H9 (cell line): ENCODE data around the gene WFIKKN1. TPM values are rescaled to one million over a fixed set of nuclear protein-coding genes. Genes with fewer than 3 reads are reported as not detected.

Experiments used
- DNase-seq: peaks from one replicate; pipeline ENCODE4 v3.0.0-alpha.2; 2017
- H2AFZ ChIP-seq: one replicate; pipeline ENCODE4 v1.6.1; 2013; ENCODE audit warnings: mild to moderate bottlenecking, low read length, control low read depth, moderate library complexity
- H2AK5ac ChIP-seq: 2 replicates; pipeline ENCODE4 v1.6.1; 2013; ENCODE audit warnings: low read length, control low read depth, mixed read lengths; ENCODE audit not compliant: insufficient read length
- H2BK120ac ChIP-seq: one replicate; pipeline ENCODE4 v1.6.1; 2013; ENCODE audit warnings: low read depth, mild to moderate bottlenecking, low read length, control low read depth, inconsistent platforms; ENCODE audit not compliant: poor library complexity, severe bottlenecking
- H2BK12ac ChIP-seq: 2 replicates; pipeline ENCODE4 v1.6.1; 2013; ENCODE audit warnings: low read length, control low read depth, mixed read lengths, low read depth; ENCODE audit not compliant: insufficient read length
- H2BK15ac ChIP-seq: 2 replicates; pipeline ENCODE4 v1.6.1; 2013; ENCODE audit warnings: low read depth, low read length, control low read depth
- H2BK20ac ChIP-seq: one replicate; pipeline ENCODE4 v1.6.1; 2013; ENCODE audit warnings: low read depth, mild to moderate bottlenecking, low read length, control low read depth, inconsistent platforms; ENCODE audit not compliant: poor library complexity, severe bottlenecking
- H2BK5ac ChIP-seq: 2 replicates; pipeline ENCODE4 v1.6.1; 2013; ENCODE audit warnings: low read length, control low read depth, mixed read lengths; ENCODE audit not compliant: insufficient read length
- H3K14ac ChIP-seq: 2 replicates; pipeline ENCODE4 v1.6.1; 2013; ENCODE audit warnings: low read length, control low read depth; ENCODE audit not compliant: insufficient read depth
- H3K18ac ChIP-seq: 2 replicates; pipeline ENCODE4 v1.6.1; 2013; ENCODE audit warnings: low read depth, mild to moderate bottlenecking, mixed read lengths, low read length, control low read depth; ENCODE audit not compliant: insufficient read length
- H3K23ac ChIP-seq: 2 replicates; pipeline ENCODE4 v1.6.1; 2013; ENCODE audit warnings: low read length, control low read depth, mixed read lengths, low read depth; ENCODE audit not compliant: insufficient read length
- H3K23me2 ChIP-seq: 2 replicates; pipeline ENCODE4 v1.6.1; 2013; ENCODE audit warnings: low read depth, mild to moderate bottlenecking, mixed read lengths, low read length, control low read depth; ENCODE audit not compliant: insufficient read length, poor library complexity, severe bottlenecking
- H3K27ac ChIP-seq: 2 replicates; pipeline ENCODE4 v1.5.1; 2013; ENCODE audit warnings: low read length, control low read depth, mixed read lengths, low read depth; ENCODE audit not compliant: insufficient read length
- H3K27me3 ChIP-seq: 2 replicates; pipeline ENCODE4 v1.6.1; 2013; ENCODE audit warnings: low read length, control low read depth, inconsistent platforms; ENCODE audit not compliant: insufficient read depth
- H3K4ac ChIP-seq: 2 replicates; pipeline ENCODE4 v1.6.1; 2013; ENCODE audit warnings: low read depth, mild to moderate bottlenecking, control low read depth, inconsistent platforms, low read length, moderate library complexity
- H3K4me1 ChIP-seq: 2 replicates; pipeline ENCODE4 v1.6.1; 2013; ENCODE audit warnings: low read length, control low read depth, inconsistent platforms; ENCODE audit not compliant: insufficient read depth
- H3K4me2 ChIP-seq: 2 replicates; pipeline ENCODE4 v1.6.1; 2013; ENCODE audit warnings: low read length, control low read depth, mixed read lengths; ENCODE audit not compliant: insufficient read length, insufficient read depth
- H3K56ac ChIP-seq: 2 replicates; pipeline ENCODE4 v1.6.1; 2013; ENCODE audit warnings: low read depth, mild to moderate bottlenecking, mixed read lengths, low read length, control low read depth; ENCODE audit not compliant: insufficient read length
- H3K79me1 ChIP-seq: 2 replicates; pipeline ENCODE4 v1.6.1; 2013; ENCODE audit warnings: low read depth, mild to moderate bottlenecking, moderate library complexity, low read length, control low read depth, inconsistent platforms; ENCODE audit not compliant: insufficient read depth, poor library complexity, severe bottlenecking
- H3K79me2 ChIP-seq: 2 replicates; pipeline ENCODE4 v1.6.1; 2013; ENCODE audit warnings: low read length, control low read depth, inconsistent platforms; ENCODE audit not compliant: insufficient read depth
- H3K9ac ChIP-seq: 2 replicates; pipeline ENCODE4 v1.6.1; 2013; ENCODE audit warnings: low read length, control low read depth, mixed read lengths; ENCODE audit not compliant: insufficient read length; ENCODE audit errors: extremely low read depth
- H3K9me3 ChIP-seq: one replicate; pipeline ENCODE4 v1.6.1; 2013; ENCODE audit warnings: low read depth, low read length, inconsistent platforms; ENCODE audit not compliant: control insufficient read depth
- H3T11ph ChIP-seq: one replicate; pipeline ENCODE4 v1.6.1; 2013; ENCODE audit warnings: mild to moderate bottlenecking, low read length, control low read depth, inconsistent platforms
- H4K20me1 ChIP-seq: one replicate; pipeline ENCODE4 v1.6.1; 2013; ENCODE audit not compliant: control insufficient read depth, insufficient read length, insufficient read depth
- H4K5ac ChIP-seq: 2 replicates; pipeline ENCODE4 v1.6.1; 2013; ENCODE audit warnings: low read depth, mild to moderate bottlenecking, mixed read lengths, low read length, control low read depth; ENCODE audit not compliant: insufficient read length
- H4K8ac ChIP-seq: replicated peaks from 2 replicates; pipeline ENCODE4 v1.6.1; 2013; ENCODE audit warnings: low read length, control low read depth, mixed read lengths, low read depth; ENCODE audit not compliant: insufficient read length
- H4K91ac ChIP-seq: 2 replicates; pipeline ENCODE4 v1.6.1; 2013; ENCODE audit warnings: low read depth, mild to moderate bottlenecking, moderate library complexity, mixed read lengths, low read length, control low read depth; ENCODE audit not compliant: insufficient read length
- H3K27ac Mint-ChIP-seq, 3 experiments: 2 replicates in 2 of 3; 3 replicates in 1 of 3; pipeline ENCODE4 v1.8.0; 2020 to 2021; ENCODE audit warnings: mixed read lengths in 3 of 3, mild to moderate bottlenecking in 1 of 3, moderate library complexity in 1 of 3
- H3K27me3 Mint-ChIP-seq: 2 replicates; pipeline ENCODE4 v1.8.0; 2021; ENCODE audit warnings: low read depth, mild to moderate bottlenecking, moderate library complexity, mixed read lengths
- H3K36me3 Mint-ChIP-seq, 3 experiments: 2 replicates in 2 of 3; 3 replicates in 1 of 3; pipeline ENCODE4 v1.8.0; 2020 to 2021; ENCODE audit warnings: low read depth in 3 of 3, mixed read lengths in 3 of 3; ENCODE audit not compliant: insufficient read depth in 1 of 3
- H3K4me1 Mint-ChIP-seq, 2 experiments: 2 replicates each; pipeline ENCODE4 v1.8.0; 2020; ENCODE audit warnings: mixed read lengths in 2 of 2
- H3K4me3 Mint-ChIP-seq, 2 experiments: 2 replicates in 1 of 2; 3 replicates in 1 of 2; pipeline ENCODE4 v1.8.0; 2020 to 2021; ENCODE audit warnings: mild to moderate bottlenecking in 2 of 2, mixed read lengths in 2 of 2, moderate library complexity in 1 of 2
- H3K9me3 Mint-ChIP-seq, 2 experiments: 2 replicates in 1 of 2; 3 replicates in 1 of 2; pipeline ENCODE4 v1.8.0; 2020; ENCODE audit warnings: mild to moderate bottlenecking in 2 of 2, mixed read lengths in 2 of 2, moderate library complexity in 1 of 2
- WGBS: extraction: QIAGEN DNeasy Blood & Tissue Kit; methylation state at CpG from one replicate; pipeline ENCODE4 v1.1.7; 2013; ENCODE audit warnings: missing lambda C conversion rate, low lambda C conversion rate, mixed read lengths; ENCODE audit not compliant: insufficient read length; ENCODE audit errors: extremely low coverage; 5-methylcytosine and 5-hydroxymethylcytosine counted together
- total RNA-seq: library from RNA; stranded (reverse); gene quantifications from 2 replicates; pipeline ENCODE4 v1.2.1, GENCODE V29; 2021
- TF ChIP-seq, protein P1 (sequence below): fragments of 200-600 bp; sonication (generic); conservative IDR thresholded peaks from 3 replicates; pipeline ENCODE4 v1.8.0; 2021; ENCODE audit warnings: antibody characterized with exemption, mild to moderate bottlenecking

The WFIKKN1 gene
- total RNA-seq, 1 experiment from 2014 or later = 8.3 TPM

DNA sequence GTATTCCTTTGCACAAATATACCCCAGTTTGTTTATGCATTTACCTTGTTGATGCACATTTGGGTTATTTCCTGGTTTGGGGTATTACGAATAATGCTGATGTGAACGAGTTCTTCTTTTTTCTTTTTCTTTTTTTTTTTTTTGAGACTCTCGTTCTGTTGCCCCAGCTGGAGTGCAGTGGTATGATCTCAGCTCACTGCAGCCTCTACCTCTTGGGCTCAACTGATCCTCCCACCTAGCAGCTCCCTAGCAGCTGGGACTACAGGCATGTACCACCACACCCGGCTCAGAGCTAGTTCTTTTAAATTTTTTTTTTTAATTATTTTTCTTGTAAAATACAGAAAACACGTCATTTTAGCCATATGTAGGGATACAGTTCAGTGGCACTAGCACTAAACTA lies 26.9 kb upstream of the WFIKKN1 start:
- Mint-ChIP-seq H3K27me3 (peaks cover 12% of the 10 kb centered on the region), H3K4me1 (peaks cover 6 to 8% of the 10 kb centered on the region in 2 experiments), H3K9me3 (peaks cover 16 to 18% of the 10 kb centered on the region in 2 experiments), H3K4me3 (no peak overlapping the region), H3K36me3 (peaks cover 15 to 23% (median 21%) of the 10 kb centered on the region in 3 experiments), H3K27ac (no peak overlapping the region)
- H2BK120ac ChIP-seq = no peak overlapping the region
- H3K56ac ChIP-seq = no peak overlapping the region
- H4K91ac ChIP-seq = no peak overlapping the region
- H2BK20ac ChIP-seq = no peak overlapping the region
- no peak overlapping the region for H3K9ac ChIP-seq
- H2BK5ac ChIP-seq = no peak overlapping the region
- no peak overlapping the region for H3T11ph ChIP-seq
- H4K8ac ChIP-seq = no peak overlapping the region
- no peaks in the 10 kb centered on the region for H3K23me2 ChIP-seq
- H3K27me3 ChIP-seq = no peaks in the 10 kb centered on the region
- H3K27ac ChIP-seq = no peak overlapping the region
- H3K79me1 ChIP-seq = peaks cover 2% of the 10 kb centered on the region
- H3K23ac ChIP-seq = no peak overlapping the region
- TF ChIP-seq, protein P1, sequence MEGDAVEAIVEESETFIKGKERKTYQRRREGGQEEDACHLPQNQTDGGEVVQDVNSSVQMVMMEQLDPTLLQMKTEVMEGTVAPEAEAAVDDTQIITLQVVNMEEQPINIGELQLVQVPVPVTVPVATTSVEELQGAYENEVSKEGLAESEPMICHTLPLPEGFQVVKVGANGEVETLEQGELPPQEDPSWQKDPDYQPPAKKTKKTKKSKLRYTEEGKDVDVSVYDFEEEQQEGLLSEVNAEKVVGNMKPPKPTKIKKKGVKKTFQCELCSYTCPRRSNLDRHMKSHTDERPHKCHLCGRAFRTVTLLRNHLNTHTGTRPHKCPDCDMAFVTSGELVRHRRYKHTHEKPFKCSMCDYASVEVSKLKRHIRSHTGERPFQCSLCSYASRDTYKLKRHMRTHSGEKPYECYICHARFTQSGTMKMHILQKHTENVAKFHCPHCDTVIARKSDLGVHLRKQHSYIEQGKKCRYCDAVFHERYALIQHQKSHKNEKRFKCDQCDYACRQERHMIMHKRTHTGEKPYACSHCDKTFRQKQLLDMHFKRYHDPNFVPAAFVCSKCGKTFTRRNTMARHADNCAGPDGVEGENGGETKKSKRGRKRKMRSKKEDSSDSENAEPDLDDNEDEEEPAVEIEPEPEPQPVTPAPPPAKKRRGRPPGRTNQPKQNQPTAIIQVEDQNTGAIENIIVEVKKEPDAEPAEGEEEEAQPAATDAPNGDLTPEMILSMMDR = no peak
- no peak overlapping the region for H2AFZ ChIP-seq
- H3K4me1 ChIP-seq = no peaks in the 10 kb centered on the region
- no peaks in the 10 kb centered on the region for H3K9me3 ChIP-seq
- H3K14ac ChIP-seq = no peak overlapping the region
- no peak overlapping the region for H2BK15ac ChIP-seq
- H2BK12ac ChIP-seq = no peak overlapping the region
- H3K4me2 ChIP-seq = no peak overlapping the region
- no peak overlapping the region for H3K4ac ChIP-seq
- H4K5ac ChIP-seq = no peak overlapping the region
- H3K18ac ChIP-seq = no peak overlapping the region
- H3K79me2 ChIP-seq = no peaks in the 10 kb centered on the region
- H4K20me1 ChIP-seq = no peaks in the 10 kb centered on the region
- WGBS = no CpG with 5 or more reads among the region's 5 CpGs
- DNase-seq = no peak
- H2AK5ac ChIP-seq = no peak overlapping the region
